Amniotic stem cell (primary cell): Measurements from ENCODE around the gene SLC4A2.
A peak's percentile ranks its signal among the peaks of the same experiment; 100 is the strongest.

ENCODE experiments used
- DNase-seq: peaks from one replicate; lab custom pipeline; 2025; lab: John Stamatoyannopoulos, UW

The SLC4A2 gene

DNA sequence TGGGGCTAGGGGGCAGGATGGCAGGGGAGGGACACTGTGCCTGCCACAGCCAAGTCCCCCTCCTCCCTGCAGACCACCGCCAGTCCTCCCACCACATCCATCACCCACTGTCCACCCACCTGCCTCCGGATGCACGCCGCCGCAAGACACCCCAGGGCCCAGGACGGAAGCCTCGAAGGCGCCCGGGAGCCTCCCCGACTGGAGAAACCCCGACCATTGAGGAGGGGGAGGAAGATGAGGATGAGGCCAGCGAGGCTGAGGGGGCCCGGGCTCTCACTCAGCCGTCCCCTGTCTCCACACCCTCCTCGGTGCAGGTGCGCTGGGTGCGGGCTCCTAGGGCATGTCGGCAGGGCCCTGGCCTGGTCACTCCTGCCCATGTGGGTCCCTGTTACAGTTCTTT lies 5.1 kb downstream of the SLC4A2 start:
- DNase-seq: no peak

DNA sequence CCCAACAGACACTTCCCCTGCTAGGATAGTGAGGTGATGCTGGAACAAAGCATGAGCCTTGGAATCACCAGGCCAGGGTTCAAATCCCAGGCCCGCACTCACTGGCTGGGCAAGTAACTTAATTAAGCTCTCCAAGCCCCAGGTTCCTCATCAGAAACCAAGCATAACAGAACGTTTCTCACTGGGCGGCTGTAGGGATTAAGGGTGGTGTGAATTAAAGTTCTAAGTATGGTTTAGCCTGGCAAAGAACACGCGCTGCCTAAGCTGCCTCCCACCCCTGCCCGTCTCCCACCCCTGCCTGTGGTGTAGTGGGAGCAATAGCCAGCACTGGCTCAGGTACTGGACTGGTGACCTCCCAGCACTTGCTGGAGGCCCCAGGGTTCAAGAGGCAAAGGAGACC lies 5.6 kb downstream of the SLC4A2 start:
- no peak for DNase-seq

DNA sequence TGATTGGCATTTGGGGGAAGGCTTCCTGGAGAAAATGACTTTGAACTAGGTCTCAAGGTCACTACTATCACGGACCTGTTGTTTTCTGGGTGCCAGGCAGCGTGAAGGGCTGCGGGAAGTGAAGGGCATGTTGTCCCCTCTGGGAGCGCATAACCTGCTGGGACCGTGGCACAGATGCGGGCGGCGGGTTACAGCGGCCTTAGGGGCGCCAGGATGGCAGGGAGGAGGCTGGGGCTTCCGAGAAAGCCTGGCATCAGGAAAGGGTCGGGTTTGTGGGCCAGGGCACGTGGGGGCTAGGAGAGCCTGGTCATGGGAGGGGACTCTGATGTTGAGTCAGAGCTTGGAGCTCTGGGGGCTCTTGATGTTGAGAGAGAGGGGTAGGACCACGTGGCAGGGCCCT lies 6.1 kb downstream of the SLC4A2 start:
- no peak for DNase-seq

DNA sequence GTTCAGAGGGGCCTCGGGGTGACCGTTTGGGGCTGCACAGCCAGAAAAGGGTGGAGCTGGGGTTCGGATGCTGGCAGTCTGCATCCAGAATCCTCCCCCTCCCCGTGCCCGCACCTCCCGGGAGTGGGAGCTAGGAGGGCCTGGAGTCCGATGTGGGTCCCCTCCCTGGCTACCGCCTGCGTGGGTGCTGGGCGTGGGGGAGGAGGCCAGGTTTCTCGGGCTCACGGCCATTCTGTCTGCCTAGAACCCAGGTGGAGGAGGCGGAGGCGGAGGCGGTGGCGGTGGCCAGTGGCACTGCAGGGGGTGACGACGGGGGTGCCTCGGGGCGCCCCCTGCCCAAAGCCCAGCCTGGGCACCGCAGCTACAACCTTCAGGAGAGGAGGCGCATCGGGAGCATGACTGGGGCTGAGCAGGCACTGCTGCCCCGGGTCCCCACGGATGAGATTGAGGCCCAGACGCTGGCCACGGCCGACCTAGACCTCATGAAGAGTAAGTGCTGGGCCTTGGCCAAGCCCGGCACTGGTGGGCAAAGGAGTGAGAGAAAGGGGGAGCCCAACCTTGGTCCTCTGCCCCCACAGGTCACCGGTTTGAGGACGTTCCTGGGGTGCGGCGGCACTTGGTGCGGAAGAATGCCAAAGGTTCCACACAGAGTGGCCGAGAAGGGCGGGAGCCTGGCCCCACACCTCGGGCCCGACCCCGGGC lies 7.0 kb downstream of the SLC4A2 start:
- no peak for DNase-seq

DNA sequence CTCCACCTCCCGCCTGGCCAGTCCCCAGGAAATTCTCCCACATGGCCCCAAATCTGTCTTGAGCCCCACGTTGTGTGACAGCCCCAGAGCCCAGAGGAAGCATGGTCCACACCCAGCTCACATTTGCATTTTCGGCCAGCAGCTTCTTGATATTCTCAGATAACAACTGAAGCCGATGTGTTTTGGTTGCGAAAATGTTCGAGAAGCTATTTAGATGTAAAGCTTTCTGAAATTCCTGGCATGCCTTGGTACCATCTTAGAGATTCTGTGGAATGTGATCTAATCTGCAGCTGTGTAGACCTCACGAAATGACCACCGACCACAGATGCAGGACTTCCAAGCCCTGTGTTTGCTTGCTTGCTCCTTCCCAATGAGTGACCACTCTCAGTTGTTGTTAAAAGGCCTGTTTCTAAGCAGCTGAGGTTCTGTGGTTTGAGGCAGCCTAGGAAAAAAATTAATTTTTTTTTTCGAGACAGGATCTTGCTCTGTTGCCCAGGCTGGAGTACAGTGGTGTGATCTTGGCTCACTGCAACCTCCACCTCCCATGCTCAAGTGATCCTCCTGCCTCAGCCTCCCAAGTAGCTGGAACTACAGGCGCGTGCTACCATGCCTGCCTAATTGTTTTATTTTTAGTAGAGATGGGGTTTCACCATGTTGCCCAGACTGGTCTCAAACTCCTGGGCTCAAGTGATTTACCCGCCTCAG lies 8.8 kb downstream of the SLC4A2 start:
- no peak for DNase-seq

DNA sequence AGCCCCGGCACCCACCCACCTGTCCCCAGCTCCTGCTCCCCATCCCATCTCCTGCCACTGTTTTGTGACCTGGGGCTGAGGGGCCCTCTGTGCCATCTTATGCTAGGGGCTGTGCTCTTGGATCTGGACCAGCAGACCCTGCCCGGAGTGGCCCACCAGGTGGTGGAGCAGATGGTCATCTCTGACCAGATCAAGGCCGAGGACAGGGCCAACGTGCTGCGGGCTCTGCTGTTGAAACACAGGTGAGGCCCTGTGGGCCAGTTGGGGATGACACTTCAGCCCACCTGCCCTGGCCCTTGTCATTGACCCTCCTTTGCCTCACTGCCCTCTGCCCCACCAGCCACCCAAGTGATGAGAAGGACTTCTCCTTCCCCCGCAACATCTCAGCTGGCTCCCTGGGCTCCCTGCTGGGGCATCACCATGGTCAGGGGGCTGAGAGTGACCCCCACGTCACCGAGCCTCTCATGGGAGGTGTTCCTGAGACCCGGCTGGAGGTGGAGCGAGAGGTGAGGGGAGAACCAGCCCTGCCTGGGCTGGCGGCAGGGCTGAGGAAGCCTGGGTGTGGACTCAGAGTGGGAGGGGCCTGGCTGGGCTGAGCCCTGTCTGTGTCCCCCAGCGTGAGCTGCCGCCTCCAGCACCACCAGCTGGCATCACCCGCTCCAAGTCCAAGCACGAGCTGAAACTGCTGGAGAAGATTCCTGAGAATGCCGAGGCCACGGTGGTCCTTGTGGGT lies 10.6 kb downstream of the SLC4A2 start:
- no peak for DNase-seq

DNA sequence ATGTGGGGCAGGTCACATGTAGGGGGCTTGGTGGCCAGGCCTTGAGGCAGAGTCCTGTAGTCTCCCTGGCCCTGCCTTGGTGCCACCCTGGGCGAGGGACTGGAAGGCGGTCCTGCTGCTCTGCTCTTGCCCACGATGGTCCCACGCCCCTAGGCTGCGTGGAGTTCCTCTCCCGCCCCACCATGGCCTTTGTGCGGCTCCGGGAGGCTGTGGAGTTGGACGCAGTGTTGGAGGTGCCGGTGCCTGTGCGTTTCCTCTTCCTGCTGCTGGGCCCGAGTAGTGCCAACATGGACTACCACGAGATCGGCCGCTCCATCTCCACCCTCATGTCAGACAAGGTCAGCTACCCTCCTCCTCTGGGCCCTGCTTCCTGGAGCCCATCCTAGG lies 11.2 kb downstream of the SLC4A2 start:
- no peak for DNase-seq

DNA sequence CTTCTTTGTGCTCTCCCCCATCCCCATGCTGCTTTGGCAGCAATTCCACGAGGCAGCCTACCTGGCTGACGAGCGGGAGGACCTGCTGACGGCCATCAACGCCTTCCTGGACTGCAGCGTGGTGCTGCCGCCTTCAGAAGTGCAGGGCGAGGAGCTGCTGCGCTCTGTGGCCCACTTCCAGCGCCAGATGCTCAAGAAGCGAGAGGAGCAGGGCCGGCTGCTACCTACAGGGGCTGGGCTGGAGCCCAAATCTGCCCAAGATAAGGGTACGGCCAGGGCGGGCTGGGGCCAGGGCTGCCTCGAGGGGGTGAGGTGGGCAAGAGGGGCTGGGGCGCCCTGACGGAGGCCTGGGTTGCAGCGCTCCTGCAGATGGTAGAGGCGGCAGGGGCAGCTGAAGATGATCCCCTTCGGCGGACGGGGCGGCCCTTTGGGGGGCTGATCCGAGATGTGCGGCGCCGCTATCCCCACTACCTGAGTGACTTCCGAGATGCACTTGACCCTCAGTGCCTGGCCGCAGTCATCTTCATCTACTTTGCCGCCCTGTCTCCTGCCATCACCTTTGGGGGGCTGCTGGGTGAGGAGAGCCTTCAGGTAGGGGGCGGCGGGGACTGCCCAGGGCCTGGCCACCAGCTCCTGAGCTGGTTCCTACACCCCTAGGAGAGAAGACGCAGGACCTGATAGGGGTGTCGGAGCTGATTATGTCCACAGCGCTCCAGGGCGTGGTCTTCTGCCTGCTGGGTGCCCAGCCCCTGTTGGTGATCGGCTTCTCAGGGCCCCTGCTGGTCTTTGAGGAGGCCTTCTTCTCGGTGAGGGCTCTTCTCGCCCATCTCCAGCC lies 11.9 kb downstream of the SLC4A2 start:
- no peak for DNase-seq

DNA sequence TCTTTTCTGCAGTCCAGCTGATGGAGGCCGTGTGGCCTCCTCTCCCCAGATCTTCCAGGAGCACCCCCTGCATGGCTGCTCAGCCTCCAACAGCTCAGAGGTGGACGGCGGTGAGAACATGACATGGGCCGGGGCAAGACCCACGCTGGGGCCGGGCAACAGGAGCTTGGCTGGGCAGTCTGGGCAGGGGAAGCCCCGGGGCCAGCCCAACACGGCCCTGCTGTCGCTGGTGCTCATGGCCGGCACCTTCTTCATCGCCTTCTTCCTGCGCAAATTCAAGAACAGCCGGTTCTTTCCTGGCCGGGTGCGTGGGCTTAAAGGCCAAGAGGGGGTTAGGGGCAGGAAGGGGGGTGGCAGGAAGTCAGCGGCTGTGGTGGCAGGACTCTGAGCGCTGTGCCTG lies 14.6 kb downstream of the SLC4A2 start:
- no peak for DNase-seq

DNA sequence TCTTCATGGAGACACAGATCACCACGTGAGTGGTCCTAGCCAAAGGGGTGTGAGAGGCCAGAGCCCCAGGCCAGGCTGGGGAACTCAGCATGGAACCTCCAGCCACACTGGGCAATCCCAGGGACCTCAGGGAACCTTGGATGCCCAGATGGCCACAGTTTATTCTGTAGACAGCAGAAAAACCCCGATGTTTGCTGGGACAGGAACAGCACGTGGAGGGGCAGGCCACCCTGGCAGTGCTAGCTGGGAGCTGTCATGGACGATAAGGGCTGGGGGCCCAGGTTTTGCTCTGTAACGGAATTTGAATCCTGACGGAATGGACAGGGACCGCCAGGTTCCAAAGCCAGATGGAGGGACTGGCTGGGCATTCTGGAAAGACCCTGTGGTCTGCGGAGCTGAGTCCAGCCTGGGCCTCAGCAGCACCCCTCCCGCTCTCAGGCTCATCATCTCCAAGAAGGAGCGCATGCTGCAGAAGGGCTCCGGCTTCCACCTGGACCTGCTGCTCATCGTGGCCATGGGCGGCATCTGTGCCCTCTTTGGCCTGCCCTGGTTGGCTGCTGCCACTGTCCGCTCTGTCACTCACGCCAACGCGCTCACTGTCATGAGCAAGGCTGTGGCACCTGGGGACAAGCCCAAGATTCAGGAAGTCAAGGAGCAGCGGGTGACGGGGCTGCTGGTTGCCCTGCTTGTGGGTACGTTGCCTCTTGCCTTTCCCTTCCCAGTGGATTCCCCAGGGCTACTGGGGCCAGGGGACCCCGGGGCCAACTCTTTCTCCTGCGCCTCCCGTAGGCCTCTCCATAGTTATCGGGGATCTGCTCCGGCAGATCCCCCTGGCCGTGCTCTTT lies 15.7 kb downstream of the SLC4A2 start:
- DNase-seq: no peak

DNA sequence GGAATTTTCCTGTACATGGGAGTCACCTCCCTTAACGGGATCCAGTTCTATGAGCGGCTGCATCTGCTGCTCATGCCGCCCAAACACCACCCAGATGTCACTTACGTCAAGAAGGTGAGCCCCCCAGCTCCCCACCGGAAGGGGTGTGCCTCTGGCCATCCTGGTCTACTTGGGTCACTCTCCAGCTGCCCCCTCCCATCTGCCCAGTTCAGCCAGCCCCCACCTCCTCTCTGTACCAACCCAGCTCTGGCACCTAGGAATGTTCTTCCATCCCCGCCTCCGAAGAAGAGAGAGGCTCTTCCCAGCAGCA lies 16.2 kb downstream of the SLC4A2 start:
- no peak for DNase-seq

DNA sequence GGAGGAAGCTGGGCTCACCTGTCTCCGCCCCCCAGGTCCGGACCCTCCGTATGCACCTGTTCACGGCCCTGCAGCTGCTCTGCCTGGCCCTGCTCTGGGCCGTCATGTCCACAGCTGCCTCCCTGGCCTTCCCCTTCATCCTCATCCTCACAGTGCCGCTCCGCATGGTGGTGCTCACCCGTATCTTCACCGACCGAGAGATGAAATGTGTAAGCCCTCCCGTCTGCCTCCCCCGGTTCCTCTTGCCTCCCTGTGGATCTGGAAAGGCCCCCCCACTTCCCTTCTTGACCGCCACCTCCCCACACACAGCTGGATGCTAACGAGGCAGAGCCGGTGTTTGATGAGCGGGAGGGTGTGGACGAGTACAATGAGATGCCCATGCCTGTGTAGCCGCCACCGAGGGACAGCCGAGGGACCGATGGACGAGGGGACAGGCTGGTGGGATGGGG lies 16.6 kb downstream of the SLC4A2 start:
- DNase-seq: no peak

DNA sequence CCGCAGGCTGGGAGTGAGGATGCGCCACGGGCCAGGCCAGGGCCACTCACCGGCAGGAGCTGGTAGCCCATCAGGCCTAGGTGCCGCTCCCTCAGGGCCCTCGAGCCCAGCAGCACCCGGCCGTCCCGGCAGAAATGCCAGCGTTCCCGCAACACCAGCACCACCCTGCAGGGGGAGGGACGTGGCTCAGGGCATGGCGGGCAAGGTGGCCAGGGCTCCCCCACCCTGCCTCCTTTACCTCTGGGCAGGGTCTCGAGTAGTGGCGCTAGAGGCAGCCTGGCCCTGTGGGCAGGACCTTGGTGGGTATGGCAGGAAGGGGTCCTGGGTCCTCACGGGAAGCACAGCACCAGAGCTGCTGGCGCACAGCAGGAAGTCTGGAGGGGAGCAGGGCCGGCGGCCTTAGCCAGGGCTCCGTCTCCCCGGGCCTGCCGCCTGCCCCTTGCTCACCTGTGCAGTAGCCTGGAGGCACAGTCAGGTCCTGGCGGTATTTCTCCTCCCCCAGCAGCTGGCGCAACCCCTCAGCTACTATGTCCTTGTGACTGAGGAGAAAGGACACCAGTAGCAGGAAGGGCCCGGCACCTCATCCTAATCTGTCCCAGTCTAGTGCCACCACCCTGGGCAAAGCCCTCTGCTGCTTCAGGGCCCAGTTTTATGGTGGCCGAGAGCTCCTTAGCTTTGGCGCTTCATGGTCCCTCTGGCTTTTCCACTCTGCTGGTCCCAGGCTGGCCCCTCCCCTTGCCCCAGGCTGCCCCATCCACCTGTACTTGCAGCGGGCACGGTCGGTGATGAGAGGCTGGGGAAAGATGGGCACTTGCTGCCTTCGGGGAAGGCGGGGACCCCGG lies 17.7 kb downstream of the SLC4A2 start:
- no peak for DNase-seq

DNA sequence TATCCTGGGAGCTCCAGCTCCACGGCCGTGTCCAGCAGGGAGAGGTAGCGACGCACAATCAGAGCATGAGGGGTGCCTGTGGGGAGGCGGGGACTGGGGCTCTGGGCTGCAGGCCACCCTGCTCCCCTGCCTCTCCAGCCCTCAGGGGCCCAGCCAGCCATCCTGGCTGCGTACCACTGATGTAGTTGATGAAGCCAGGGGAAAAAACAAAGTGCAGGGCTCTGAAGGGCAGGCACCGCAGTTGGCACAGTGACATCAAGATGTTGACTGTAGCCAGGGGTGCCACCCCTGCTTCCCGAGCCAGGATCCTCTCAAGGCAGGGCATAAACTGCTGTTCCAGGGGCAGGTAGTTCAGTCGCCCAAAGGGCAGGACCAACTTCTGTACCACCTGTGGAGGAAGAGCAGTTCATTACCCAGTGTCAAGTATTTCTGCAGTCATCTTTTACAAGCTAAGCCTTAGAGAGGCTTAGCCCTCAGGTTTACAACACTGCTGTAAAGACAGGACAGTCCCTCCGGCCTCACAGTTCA lies 18.4 kb downstream of the SLC4A2 start:
- no peak for DNase-seq

DNA sequence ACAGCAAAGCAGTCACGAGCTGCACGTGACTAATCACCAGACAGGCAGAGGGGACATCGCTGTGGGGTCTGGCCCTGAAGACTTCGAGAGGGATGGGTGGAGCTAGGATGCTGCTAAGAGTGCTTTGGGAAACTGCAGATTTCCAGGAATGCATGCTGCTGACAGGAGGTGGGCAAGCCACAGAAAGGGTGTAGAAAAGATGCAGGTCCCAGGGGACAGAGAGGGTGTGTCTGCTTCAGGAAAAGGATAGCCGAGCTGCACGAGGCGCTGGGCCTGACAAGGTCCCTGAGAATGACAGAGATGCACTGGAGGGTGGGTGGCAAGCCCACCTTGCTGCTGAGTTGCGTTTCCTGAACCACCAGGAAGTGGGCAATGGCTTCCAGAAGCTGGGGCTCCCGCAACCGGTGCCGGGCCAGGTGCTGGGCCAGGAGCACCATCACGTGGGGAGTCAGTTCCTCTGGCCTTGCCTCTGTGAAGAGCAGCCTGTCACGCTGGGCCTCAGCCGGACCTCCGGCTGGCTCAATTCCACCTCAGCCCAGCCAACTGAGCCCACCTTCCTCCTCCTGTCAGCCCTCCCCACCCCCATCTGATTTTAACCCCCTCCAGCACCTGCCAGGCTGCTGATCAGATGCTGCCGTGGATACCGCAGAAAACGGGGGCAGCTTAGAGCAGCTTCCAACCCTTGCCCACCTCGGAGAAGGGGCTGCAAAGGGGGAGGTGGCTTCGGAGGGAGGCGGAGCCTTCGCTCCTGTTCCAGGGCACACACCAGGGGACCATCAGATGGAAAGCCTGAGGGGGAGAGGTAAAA lies 19.0 kb downstream of the SLC4A2 start:
- no peak for DNase-seq

DNA sequence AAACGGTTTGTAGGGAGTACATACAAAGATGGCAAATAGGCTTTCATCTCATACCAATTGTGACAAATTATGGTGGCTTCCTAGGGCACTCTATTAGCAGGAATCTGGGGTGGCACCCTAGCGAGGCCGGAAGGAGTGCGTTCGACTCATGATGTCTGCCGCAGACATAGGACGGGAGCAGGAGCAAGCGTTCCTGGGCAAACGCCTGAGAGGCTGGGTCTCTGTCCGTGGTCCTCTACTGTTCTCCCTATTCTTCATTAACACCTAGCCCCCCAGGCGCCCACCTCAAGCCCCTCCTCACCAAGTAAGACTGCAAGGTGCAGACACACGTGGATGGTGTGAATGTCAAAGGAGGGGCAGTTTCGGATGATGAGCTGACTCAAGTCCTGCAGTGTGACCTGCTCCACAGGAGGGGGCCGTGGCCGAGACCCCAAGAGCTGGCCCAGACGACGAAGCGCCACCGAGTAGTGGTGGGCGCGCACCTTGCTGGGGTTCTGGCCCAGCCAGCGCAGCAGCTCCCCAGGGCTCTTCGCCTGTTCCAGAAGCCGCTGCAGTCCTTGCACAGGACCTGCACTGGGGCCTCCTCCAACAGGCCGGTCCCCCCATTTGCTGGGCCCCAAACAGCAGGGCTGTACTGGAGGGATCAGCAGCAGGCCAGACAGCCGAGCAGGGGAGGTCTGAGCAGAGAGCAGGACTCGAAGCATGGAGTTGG lies 20.0 kb downstream of the SLC4A2 start:
- no peak for DNase-seq

DNA sequence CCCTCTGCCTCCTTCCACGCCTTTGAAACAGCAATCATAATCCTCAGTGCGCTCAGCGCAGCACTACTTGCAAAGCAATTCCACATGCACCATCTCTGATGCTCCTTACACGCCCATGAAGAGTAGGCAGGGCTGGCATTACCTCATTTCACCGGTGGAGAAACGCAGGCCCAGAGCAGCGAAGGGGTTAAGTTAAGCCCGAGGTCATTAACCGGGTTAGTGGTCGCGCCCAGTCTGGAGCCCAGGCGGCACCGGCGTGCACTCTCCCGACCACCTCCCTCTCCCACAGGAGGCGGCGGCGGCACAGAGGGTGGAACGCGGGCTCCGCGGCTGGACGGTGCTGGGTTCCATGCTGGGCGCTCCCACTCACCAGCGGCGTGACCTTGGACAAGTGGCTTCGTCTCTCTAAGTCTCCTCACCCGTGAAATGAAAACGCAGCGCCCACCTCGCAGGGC lies 20.7 kb downstream of the SLC4A2 start:
- no peak for DNase-seq

DNA sequence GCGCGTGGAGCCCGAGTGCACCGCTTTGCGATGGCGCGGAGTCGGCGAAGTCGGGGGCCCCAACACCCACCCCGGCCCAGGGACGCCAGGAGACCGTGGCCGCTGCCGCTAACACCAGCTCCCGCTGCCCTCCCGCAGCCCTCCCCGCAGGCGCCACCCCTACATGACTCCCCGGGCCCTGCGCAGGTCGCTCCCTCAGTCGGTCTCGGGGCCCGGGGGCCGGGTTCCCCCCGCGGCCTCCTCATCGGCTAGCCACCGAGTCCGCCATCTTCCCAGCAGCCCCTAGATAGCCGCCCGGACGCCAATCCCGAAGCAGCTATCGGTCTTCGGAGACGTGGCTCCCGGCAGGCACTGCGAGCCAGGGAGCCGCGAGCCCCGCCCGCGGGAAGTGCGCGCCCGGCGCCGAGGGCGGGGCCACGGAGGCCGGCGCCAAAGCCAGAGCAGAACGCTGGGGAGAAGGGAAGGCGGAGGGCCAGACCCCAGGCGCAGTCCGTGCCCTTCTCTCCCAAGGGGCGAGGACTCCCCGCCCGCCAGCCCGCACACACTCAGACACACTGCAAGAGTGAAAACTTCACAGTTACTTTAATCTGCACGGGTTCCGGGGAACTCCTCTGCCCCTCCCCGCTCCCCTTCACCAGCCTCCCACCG lies 21.3 kb downstream of the SLC4A2 start, which contains the start of gene FASTK:
TSS of gene FASTK (minus strand) at position 288 of the 648 bp plus-strand sequence. CDS start at position 245, 43 bp downstream.
- peak; percentile 88 for DNase-seq
